ENCODE data around the gene GALNTL6. TPM values are rescaled to one million over a fixed set of nuclear protein-coding genes. Genes with fewer than 3 reads are reported as not detected.

GALNTL6 gene
- total RNA-seq, 4 donors from 2014 or later, result 0.26 to 4.0 (median 1.5) TPM; not detected in 1

- no peaks in the 10 kb centered on the region for H3K36me3 ChIP-seq
- H3K9me3 ChIP-seq, result no peaks in the 10 kb centered on the region
- H3K27ac ChIP-seq, result no peak overlapping the region
- WGBS, result 77% methylated on average over 1 of the region's 1 CpG
- H3K4me1 ChIP-seq, result no peaks in the 10 kb centered on the region
- no peak overlapping the region for H3K4me3 ChIP-seq
- DNase-seq (ENCODE audit: low spot score in 2 of 2), result no peak
- H3K27me3 ChIP-seq, result no peaks in the 10 kb centered on the region
- TF ChIP-seq POLR2A (IDR thresholded peaks at IDR 0.05) (no peak), POLR2AphosphoS5 (IDR thresholded peaks at IDR 0.05) (no peak), EP300 (IDR thresholded peaks at IDR 0.05) (no peak), CTCF (IDR thresholded peaks at IDR 0.05) (no peak)
These were observed 937.7 kb downstream of the GALNTL6 start for GRCh38 chr4:172750910-172751309.

GRCh38 chr4:172751550-172751949 lies 938.3 kb downstream of the GALNTL6 start:
- TF ChIP-seq CTCF (IDR thresholded peaks at IDR 0.05), result no peak
- no peak for TF ChIP-seq POLR2A (IDR thresholded peaks at IDR 0.05)
- TF ChIP-seq EP300 (IDR thresholded peaks at IDR 0.05), result no peak
- no peak for TF ChIP-seq POLR2AphosphoS5 (IDR thresholded peaks at IDR 0.05)
- Histone ChIP-seq H3K9me3 (no peaks in the 10 kb centered on the region), H3K27me3 (no peaks in the 10 kb centered on the region), H3K36me3 (no peaks in the 10 kb centered on the region), H3K4me3 (no peak overlapping the region), H3K27ac (no peak overlapping the region), H3K4me1 (no peaks in the 10 kb centered on the region)
- WGBS, result 58% methylated on average over 2 of the region's 2 CpGs
- DNase-seq (ENCODE audit: low spot score in 2 of 2), result no peak

- Histone ChIP-seq H3K4me3 (no peak overlapping the region), H3K27ac (no peak overlapping the region), H3K27me3 (no peaks in the 10 kb centered on the region), H3K9me3 (peaks cover 4% of the 10 kb centered on the region), H3K4me1 (no peaks in the 10 kb centered on the region), H3K36me3 (no peaks in the 10 kb centered on the region)
- no peak for DNase-seq (ENCODE audit: low spot score in 2 of 2)
- 88% methylated on average over 2 of the region's 2 CpGs for WGBS
- TF ChIP-seq CTCF (IDR thresholded peaks at IDR 0.05) (no peak), EP300 (IDR thresholded peaks at IDR 0.05) (no peak), POLR2A (IDR thresholded peaks at IDR 0.05) (no peak), POLR2AphosphoS5 (IDR thresholded peaks at IDR 0.05) (no peak)
These were observed 945.6 kb downstream of the GALNTL6 start for GRCh38 chr4:172758586-172759340.

- H3K27me3 ChIP-seq, result no peaks in the 10 kb centered on the region
- no peak overlapping the region for H3K4me3 ChIP-seq
- H3K27ac ChIP-seq, result no peak overlapping the region
- H3K9me3 ChIP-seq, result peaks cover 4% of the 10 kb centered on the region
- WGBS, result 94% methylated on average over 6 of the region's 6 CpGs
- no peaks in the 10 kb centered on the region for H3K36me3 ChIP-seq
- no peak for DNase-seq (ENCODE audit: low spot score in 2 of 2)
- TF ChIP-seq POLR2AphosphoS5 (IDR thresholded peaks at IDR 0.05) (no peak), CTCF (IDR thresholded peaks at IDR 0.05) (no peak), EP300 (IDR thresholded peaks at IDR 0.05) (no peak), POLR2A (IDR thresholded peaks at IDR 0.05) (no peak)
- no peaks in the 10 kb centered on the region for H3K4me1 ChIP-seq
These were observed 947.3 kb downstream of the GALNTL6 start for GRCh38 chr4:172760512-172760911.

GRCh38 chr4:172762895-172763294 lies 949.7 kb downstream of the GALNTL6 start:
- WGBS, result 56% methylated on average over 4 of the region's 4 CpGs
- peaks cover 4% of the 10 kb centered on the region for H3K9me3 ChIP-seq

More at GRCh38 chr4:172762895-172763294, 949.7 kb downstream of the GALNTL6 start:
- Histone ChIP-seq H3K27me3 (no peaks in the 10 kb centered on the region), H3K27ac (no peak overlapping the region), H3K4me1 (no peaks in the 10 kb centered on the region), H3K4me3 (no peak overlapping the region), H3K36me3 (no peaks in the 10 kb centered on the region)
- no peak for DNase-seq (ENCODE audit: low spot score in 2 of 2)
- TF ChIP-seq EP300 (IDR thresholded peaks at IDR 0.05), result no peak
- TF ChIP-seq CTCF (IDR thresholded peaks at IDR 0.05), result no peak
- no peak for TF ChIP-seq POLR2A (IDR thresholded peaks at IDR 0.05)
- TF ChIP-seq POLR2AphosphoS5 (IDR thresholded peaks at IDR 0.05), result no peak

Measured in suprapubic skin (tissue), 4 donors.